Pancreas (tissue), 10 donors: ENCODE results near the gene TSC22D4. TPM values are rescaled to one million over a fixed set of nuclear protein-coding genes. Genes with fewer than 3 reads are reported as not detected.

ENCODE experiments used
- ATAC-seq, 4 donors: fragments of 200-7000 bp; cut with Tn5 transposase; one replicate each; pipeline versions ENCODE4 v1.8.0 to v1.9.1; 2020; ENCODE audit warnings: mild to moderate bottlenecking in 4 of 4, moderate library complexity in 4 of 4
- DNase-seq, 6 donors: peaks; one replicate each; pipeline ENCODE4 v3.0.0-alpha.2; 2020
- FAIRE-seq: peaks from 2 replicates; lab custom pipeline; 2012; peaks lifted over from hg19 to GRCh38; lab: Jason Lieb, UNC
- H3K27ac ChIP-seq, 4 donors: fragments of 200-600 bp; sonication (generic); 1 replicate in 3 of 4; 2 replicates in 1 of 4; pipeline versions ENCODE4 v1.5.0 to v1.8.0; 2020
- H3K27me3 ChIP-seq, 4 donors: fragments of 200-600 bp; one replicate each; pipeline ENCODE4 v1.8.0; 2021
- H3K36me3 ChIP-seq, 3 donors: fragments of 200-600 bp; sonication (generic) in 1 of 3; one replicate each; pipeline versions ENCODE4 v1.5.0 to v1.8.0; 2020 to 2021
- H3K4me1 ChIP-seq, 3 donors: fragments of 200-600 bp; one replicate each; pipeline ENCODE4 v1.8.0; 2021
- H3K4me3 ChIP-seq, 4 donors: fragments of 200-600 bp; sonication (generic) in 2 of 4; one replicate each; pipeline versions ENCODE4 v1.5.0 to v1.8.0; 2020 to 2021
- H3K9me3 ChIP-seq, 4 donors: fragments of 200-600 bp; one replicate each; pipeline ENCODE4 v1.8.0; 2021
- CTCF ChIP-seq, 4 donors: fragments of 200-600 bp; sonication (generic) in 3 of 4; IDR thresholded peaks; one replicate each; pipeline versions ENCODE4 v1.5.0 to v1.8.0; 2021; ENCODE audit warnings: antibody characterized with exemption in 4 of 4
- WGBS, 2 donors: extraction: QIAGEN DNeasy Blood & Tissue Kit; methylation state at CpG; one replicate each; pipeline ENCODE4 v1.1.7; 2013; 5-methylcytosine and 5-hydroxymethylcytosine counted together
- intact Hi-C, 3 donors: fragments of 100-400 bp; cut with DNase I; formaldehyde crosslinking; loops; one replicate each; pipeline versions ENCODE4 v1.11.1 to v1.14.2; 2022
- polyA plus RNA-seq, 2 donors: library from polyadenylated mRNA; stranded (reverse); fragments of 200-250 nt; gene quantifications; one replicate each; pipeline ENCODE4 v1.2.3, GENCODE V29; 2013
- total RNA-seq, 6 donors: library from RNA; stranded (reverse); fragmentation: NEBNext Ultra II Directional in 4 of 6; extraction: Animal tissue kit (Norgen Biotek cat#: 25700) in 4 of 6; gene quantifications; one replicate each; pipeline versions ENCODE4 v1.2.1 to v1.2.4, GENCODE V29; 2021 to 2023
- donor health status: healthy with polysubstance abuse.
- donor health status: DM: no; HTN: no; CAD: no; lungs with moderate emphysema.
- donor health status: DM: no; HTN: no; CAD: no.
- donor health status: control.
- donor health status: control.
- donor health status: Bipolar disorder and iron deficiency.
- donor health status: DM: yes; HTN: yes; CAD: no.
- donor health status: DM: no; HTN: no; CAD: no.
- donor health status: DM: no; HTN: no; CAD: no.
- donor health status: DM: yes; HTN: yes; CAD: no.

TSC22D4 gene
- total and polyA plus RNA-seq, 8 donors: 17.4 to 44.6 (median 20.8) TPM

DNA sequence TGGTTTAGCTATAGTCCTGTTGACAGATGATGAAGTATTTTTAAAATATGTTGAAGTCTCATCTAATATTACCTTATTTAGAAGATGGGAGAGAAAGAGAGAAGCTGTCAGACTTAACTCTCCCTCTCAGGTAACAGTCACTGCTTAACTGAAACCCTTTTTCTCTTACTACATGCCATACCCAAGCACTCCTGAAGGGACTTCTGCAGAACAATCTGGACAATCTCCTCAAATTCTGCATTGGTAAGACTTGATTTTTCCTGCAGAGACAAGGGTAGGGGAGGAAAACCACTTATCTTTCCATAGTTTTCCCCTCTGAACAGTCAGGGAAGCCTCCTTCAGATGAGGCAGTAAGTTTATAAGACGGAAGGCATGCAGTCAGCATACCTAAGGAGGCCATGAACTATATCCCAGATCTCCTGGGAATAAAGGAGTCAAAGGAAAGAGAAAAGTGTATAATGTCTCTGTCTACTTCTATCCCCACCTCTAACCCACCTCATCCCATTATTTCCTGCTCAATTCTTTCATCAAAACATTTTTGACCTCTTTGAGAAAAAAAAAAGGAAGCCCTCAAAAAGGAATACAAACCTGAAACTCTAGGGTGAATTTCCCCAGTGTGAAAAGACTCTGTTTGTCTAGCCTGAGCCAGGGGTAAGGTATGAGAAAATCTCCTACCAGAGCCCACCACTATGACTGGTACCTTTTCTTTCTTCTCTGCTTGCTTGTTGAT is 59.9 kb downstream of the TSC22D4 start:
- DNase-seq (no peak), ATAC-seq (no peak), FAIRE-seq (no peak)
- TF ChIP-seq CTCF (IDR thresholded peaks at IDR 0.05): no peak
- H3K4me1 ChIP-seq: no peaks in the 10 kb centered on the region
- intact Hi-C loops: no loop called here
- H3K36me3 ChIP-seq: no peaks in the 10 kb centered on the region
- no peaks in the 10 kb centered on the region for H3K9me3 ChIP-seq
- WGBS, 2 donors: 90 to 95% methylated on average over 1 of the region's 1 CpG
- no peak overlapping the region for H3K4me3 ChIP-seq
- H3K27me3 ChIP-seq: no peaks in the 10 kb centered on the region
- no peak overlapping the region for H3K27ac ChIP-seq

Other genes starting within 250 kb of the TSC22D4 start
- not detected for gene SPDYE3, start 171.5 kb downstream of the TSC22D4 start, total RNA-seq
- under 1 TPM; 0.08 to 0.09 TPM for gene SPDYE3, start 171.5 kb downstream of the TSC22D4 start, polyA plus RNA-seq
- gene PILRB, start 121.1 kb downstream of the TSC22D4 start, total RNA-seq: 10 to 100 TPM; 14.7 to 33.6 (median 20.1) TPM
- 100 to 1,000 TPM; 202 to 218 TPM for gene PILRB, start 121.1 kb downstream of the TSC22D4 start, polyA plus RNA-seq
- gene PILRA, start 105.7 kb downstream of the TSC22D4 start, total RNA-seq: 1 to 10 TPM in 5 of 6 donors, under 1 TPM in 1; 0.88 to 7.6 (median 2.8) TPM
- gene PILRA, start 105.7 kb downstream of the TSC22D4 start, polyA plus RNA-seq: 1 to 10 TPM; 3.8 to 4.8 TPM
- gene ZCWPW1, start 50.5 kb downstream of the TSC22D4 start, total RNA-seq: 1 to 10 TPM; 1.6 to 3.0 (median 2.0) TPM
- 10 to 100 TPM in 1 of 2 donors, 1 to 10 TPM in 1; 8.0 to 18.9 TPM for gene ZCWPW1, start 50.5 kb downstream of the TSC22D4 start, polyA plus RNA-seq
- 10 to 100 TPM; 11.1 to 17.5 (median 15.2) TPM for gene MEPCE, start 49.4 kb downstream of the TSC22D4 start, total RNA-seq
- 10 to 100 TPM; 18.0 to 20.7 TPM for gene MEPCE, start 49.4 kb downstream of the TSC22D4 start, polyA plus RNA-seq
- gene PPP1R35, start 42.7 kb downstream of the TSC22D4 start, total RNA-seq: 10 to 100 TPM; 10.8 to 18.9 (median 14.5) TPM
- gene PPP1R35, start 42.7 kb downstream of the TSC22D4 start, polyA plus RNA-seq: 10 to 100 TPM; 60.4 to 65.8 TPM
- under 1 TPM in 2 of 6 donors, not detected in 4; 0.24 to 0.28 TPM for gene SPACDR, start 15.0 kb downstream of the TSC22D4 start, total RNA-seq
- gene SPACDR, start 15.0 kb downstream of the TSC22D4 start, polyA plus RNA-seq: under 1 TPM; 0.34 to 0.68 TPM
- 1 to 10 TPM in 1 of 6 donors, under 1 TPM in 5; 0.25 to 1.1 (median 0.81) TPM for gene NYAP1, start 4.7 kb upstream of the TSC22D4 start, total RNA-seq
- gene NYAP1, start 4.7 kb upstream of the TSC22D4 start, polyA plus RNA-seq: 1 to 10 TPM; 3.7 to 4.8 TPM
- 10 to 100 TPM; 13.6 to 33.1 (median 21.4) TPM for gene AGFG2, start 60.0 kb upstream of the TSC22D4 start, total RNA-seq
- 10 to 100 TPM; 24.5 to 41.0 TPM for gene AGFG2, start 60.0 kb upstream of the TSC22D4 start, polyA plus RNA-seq
- gene SAP25, start 94.7 kb upstream of the TSC22D4 start, total RNA-seq: 1 to 10 TPM in 3 of 6 donors, under 1 TPM in 3; 0.39 to 7.5 (median 1.0) TPM
- gene SAP25, start 94.7 kb upstream of the TSC22D4 start, polyA plus RNA-seq: 10 to 100 TPM; 14.7 to 17.8 TPM
- gene LRCH4, start 106.9 kb upstream of the TSC22D4 start, total RNA-seq: 10 to 100 TPM; 16.4 to 40.7 (median 23.3) TPM
- gene LRCH4, start 106.9 kb upstream of the TSC22D4 start, polyA plus RNA-seq: 100 to 1,000 TPM in 1 of 2 donors, 10 to 100 TPM in 1; 78.5 to 106 TPM
- under 1 TPM; 0.31 to 0.88 (median 0.63) TPM for gene FBXO24, start 107.1 kb upstream of the TSC22D4 start, total RNA-seq
- 1 to 10 TPM; 1.9 to 2.0 TPM for gene FBXO24, start 107.1 kb upstream of the TSC22D4 start, polyA plus RNA-seq
- gene PCOLCE, start 123.1 kb upstream of the TSC22D4 start, total RNA-seq: 10 to 100 TPM in 3 of 6 donors, 1 to 10 TPM in 3; 5.7 to 49.7 (median 15.6) TPM
- gene PCOLCE, start 123.1 kb upstream of the TSC22D4 start, polyA plus RNA-seq: 10 to 100 TPM; 31.7 to 39.0 TPM
- gene MOSPD3, start 133.3 kb upstream of the TSC22D4 start, total RNA-seq: 10 to 100 TPM in 3 of 6 donors, 1 to 10 TPM in 3; 6.8 to 10.7 (median 9.0) TPM
- 10 to 100 TPM; 14.8 to 19.7 TPM for gene MOSPD3, start 133.3 kb upstream of the TSC22D4 start, polyA plus RNA-seq
- gene TFR2, start 162.3 kb upstream of the TSC22D4 start, total RNA-seq: 1 to 10 TPM in 3 of 6 donors, under 1 TPM in 3; 0.28 to 1.2 (median 0.76) TPM
- 1 to 10 TPM; 1.1 to 1.2 TPM for gene TFR2, start 162.3 kb upstream of the TSC22D4 start, polyA plus RNA-seq
- under 1 TPM; 0.23 to 0.98 (median 0.57) TPM for gene ACTL6B, start 177.2 kb upstream of the TSC22D4 start, total RNA-seq
- 1 to 10 TPM; 1.7 to 7.7 TPM for gene ACTL6B, start 177.2 kb upstream of the TSC22D4 start, polyA plus RNA-seq
- gene GNB2, start 194.5 kb upstream of the TSC22D4 start, total RNA-seq: 100 to 1,000 TPM in 5 of 6 donors, 10 to 100 TPM in 1; 84.7 to 118 (median 104) TPM
- gene GNB2, start 194.5 kb upstream of the TSC22D4 start, polyA plus RNA-seq: 100 to 1,000 TPM in 1 of 2 donors, 10 to 100 TPM in 1; 82.2 to 151 TPM
- 10 to 100 TPM; 19.2 to 33.9 (median 26.9) TPM for gene GIGYF1, start 215.0 kb upstream of the TSC22D4 start, total RNA-seq
- gene GIGYF1, start 215.0 kb upstream of the TSC22D4 start, polyA plus RNA-seq: 10 to 100 TPM; 48.8 to 76.2 TPM
- 10 to 100 TPM; 10.5 to 19.2 (median 13.8) TPM for gene POP7, start 226.9 kb upstream of the TSC22D4 start, total RNA-seq
- gene POP7, start 226.9 kb upstream of the TSC22D4 start, polyA plus RNA-seq: 10 to 100 TPM; 20.5 to 26.1 TPM
- 1 to 10 TPM; 1.6 to 5.5 (median 3.9) TPM for gene EPO, start 241.3 kb upstream of the TSC22D4 start, total RNA-seq
- gene EPO, start 241.3 kb upstream of the TSC22D4 start, polyA plus RNA-seq: 1 to 10 TPM; 1.8 to 5.9 TPM